M059J (cell line): ENCODE measurements around the gene SPSB2. TPM values are rescaled to one million over a fixed set of nuclear protein-coding genes. Genes with fewer than 3 reads are reported as not detected.

Experiments used
- DNase-seq: peaks from one replicate; pipeline ENCODE4 v3.0.0-alpha.2; 2012; ENCODE audit warnings: low read depth
- total RNA-seq: library from RNA; depleted of rRNA; stranded (reverse); fragments of >200 nt; shearing (Covaris generic); gene quantifications from 2 replicates; pipeline ENCODE4 v1.2.3, GENCODE V29; 2014

SPSB2 gene
- total RNA-seq, 1 experiment from 2014 or later, result 7.7 TPM

- peak; percentile 99 for DNase-seq
Measured at GRCh38 chr12:6851921-6852650, 21.0 kb downstream of the SPSB2 start, which contains the start of gene USP5. TSS of gene USP5 (plus strand) at chr12:6852150. CDS start at chr12:6852180, 30 bp downstream.

DNA sequence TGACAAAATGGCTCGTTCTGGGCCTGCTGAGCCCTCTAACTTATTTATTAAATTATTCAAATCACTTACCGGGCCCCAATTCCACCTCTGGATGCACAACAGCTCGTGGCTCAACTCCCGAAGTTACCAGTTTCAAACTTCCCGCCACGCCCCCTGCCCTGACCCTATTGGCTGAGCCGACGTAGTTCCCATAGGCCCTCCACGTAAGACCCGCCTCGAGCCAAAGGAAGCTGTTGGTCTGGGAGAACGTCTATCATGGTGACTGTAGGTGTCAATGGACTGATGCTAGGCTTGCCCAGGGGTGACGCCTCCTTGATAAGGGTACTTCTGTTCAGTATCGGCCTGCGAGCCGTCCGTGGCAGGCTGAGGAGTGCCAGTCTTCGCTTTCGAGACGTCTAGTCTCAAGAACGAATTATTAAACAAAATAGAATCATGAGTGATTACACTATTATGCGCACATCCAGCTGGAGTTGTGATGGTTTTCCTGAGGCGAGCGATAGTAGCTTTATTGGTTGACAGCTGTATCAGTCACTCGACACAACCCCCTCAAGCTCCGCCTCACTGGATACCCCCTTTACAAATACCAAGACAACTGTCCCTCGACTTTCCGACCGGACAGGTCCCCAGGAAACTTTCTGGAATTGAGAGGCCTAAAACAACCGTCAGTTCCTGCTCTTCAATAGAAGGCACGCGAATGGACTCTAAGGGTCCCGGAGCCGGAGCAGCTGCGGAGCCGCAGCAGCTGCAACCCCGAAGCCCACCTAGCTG lies 21.8 kb downstream of the SPSB2 start, which contains the start of gene CDCA3:
CDCA3 (minus strand) TSS at position 134 of the 768 bp plus-strand sequence. CDS start 334 bp downstream, outside the sequence.
- DNase-seq, result peak; percentile 99

GRCh38 chr12:6850796-6851152 lies 22.3 kb downstream of the SPSB2 start:
- no peak for DNase-seq

GRCh38 chr12:6849976-6850560 lies 23.0 kb downstream of the SPSB2 start:
- no peak for DNase-seq

DNA sequence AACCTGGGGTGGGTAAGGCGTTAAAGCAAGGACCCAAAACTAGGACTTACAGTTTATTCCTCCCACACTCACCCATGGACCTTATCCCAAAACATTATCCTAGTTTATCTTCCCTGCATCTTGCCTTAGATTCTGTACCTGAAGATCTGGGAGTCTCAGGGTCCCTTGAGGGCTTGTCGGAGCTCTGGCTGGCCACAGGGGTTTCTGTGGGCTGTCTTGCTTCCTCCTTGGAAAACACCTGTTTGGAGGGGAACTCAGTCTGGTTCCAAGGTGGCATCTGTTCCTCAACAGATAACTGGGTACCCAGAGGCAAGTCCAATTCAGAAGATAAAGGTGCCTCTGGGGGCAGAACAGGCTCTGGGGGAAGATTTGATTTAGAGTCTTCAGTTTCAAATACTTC lies 23.7 kb downstream of the SPSB2 start:
- DNase-seq, result no peak

DNA sequence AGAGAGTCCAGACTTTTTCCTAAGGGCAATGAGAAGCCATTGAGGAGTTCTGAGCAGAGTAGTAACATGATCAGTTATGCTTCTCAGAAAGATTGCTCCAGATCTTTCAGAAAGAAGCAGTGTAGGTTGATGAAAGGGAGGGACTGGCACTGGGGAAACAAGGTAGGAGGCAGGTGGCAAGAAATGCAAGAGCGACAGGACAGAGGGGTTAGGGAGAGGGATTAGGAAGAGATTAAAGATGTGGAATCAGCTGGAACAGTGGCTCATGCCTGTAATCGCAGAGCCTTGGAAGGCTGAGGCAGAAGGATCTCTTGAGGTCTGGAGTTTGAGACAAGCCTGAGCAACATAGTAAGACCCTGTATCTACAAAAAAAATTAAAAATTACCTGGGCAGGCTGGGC lies 25.4 kb downstream of the SPSB2 start:
- DNase-seq, result no peak

GRCh38 chr12:6846316-6846869 lies 26.7 kb downstream of the SPSB2 start:
- DNase-seq, result no peak

GRCh38 chr12:6845395-6845794 lies 27.7 kb downstream of the SPSB2 start:
- no peak for DNase-seq

- peak; percentile 6 for DNase-seq
Measured at GRCh38 chr12:6843118-6843902, 29.8 kb downstream of the SPSB2 start.

DNA sequence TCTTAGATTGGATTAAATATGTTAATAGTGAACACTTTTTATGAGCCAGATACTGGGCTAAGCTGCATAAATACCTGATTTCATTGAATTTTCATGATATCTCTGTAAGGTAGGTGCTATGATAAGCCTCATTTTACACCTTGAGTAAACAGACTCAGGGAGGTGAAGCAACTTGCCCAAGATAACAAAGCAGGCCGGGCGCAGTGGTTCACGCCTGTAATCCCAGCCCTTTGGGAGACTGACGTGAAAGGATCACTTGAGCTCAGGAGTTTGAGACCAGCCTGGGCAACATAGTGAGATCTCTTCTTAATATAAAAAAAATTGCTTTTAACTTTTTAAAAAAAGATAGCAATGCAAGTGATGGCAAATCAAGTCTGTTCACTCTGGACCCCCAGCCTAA lies 31.0 kb downstream of the SPSB2 start:
- DNase-seq, result no peak

GRCh38 chr12:6840761-6841515 lies 32.2 kb downstream of the SPSB2 start, which contains the start of gene GNB3:
TSS of gene GNB3 (plus strand) at chr12:6840925. CDS start at chr12:6841288, 363 bp downstream.
- DNase-seq, result no peak

DNA sequence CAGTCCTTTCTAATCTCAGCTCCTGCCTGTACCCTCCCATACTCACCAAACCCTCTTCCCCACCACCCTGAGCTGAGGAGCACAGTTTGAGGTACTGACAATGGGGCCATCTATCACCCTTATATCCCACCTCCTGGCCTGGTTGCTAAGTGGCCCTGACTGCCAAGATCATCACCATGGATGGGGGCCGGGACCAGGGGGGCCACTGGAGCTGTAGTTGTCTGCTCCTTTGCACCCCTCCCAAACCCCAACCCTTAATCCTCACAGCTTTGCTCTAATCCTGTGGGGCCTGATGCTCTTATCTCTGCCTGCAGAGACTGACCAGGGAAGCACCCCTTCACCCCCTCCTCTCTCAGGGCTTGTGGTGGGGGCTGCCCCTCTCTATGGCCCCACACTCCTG lies 32.8 kb downstream of the SPSB2 start:
- no peak for DNase-seq

GRCh38 chr12:6839482-6840201 lies 33.5 kb downstream of the SPSB2 start:
- no peak for DNase-seq

GRCh38 chr12:6838854-6839253 lies 34.2 kb downstream of the SPSB2 start:
- DNase-seq, result no peak

GRCh38 chr12:6837370-6838060 lies 35.6 kb downstream of the SPSB2 start:
- no peak for DNase-seq

GRCh38 chr12:6836851-6837250 lies 36.3 kb downstream of the SPSB2 start:
- no peak for DNase-seq

- no peak for DNase-seq
Measured at GRCh38 chr12:6834873-6835272, 38.2 kb downstream of the SPSB2 start.

DNA sequence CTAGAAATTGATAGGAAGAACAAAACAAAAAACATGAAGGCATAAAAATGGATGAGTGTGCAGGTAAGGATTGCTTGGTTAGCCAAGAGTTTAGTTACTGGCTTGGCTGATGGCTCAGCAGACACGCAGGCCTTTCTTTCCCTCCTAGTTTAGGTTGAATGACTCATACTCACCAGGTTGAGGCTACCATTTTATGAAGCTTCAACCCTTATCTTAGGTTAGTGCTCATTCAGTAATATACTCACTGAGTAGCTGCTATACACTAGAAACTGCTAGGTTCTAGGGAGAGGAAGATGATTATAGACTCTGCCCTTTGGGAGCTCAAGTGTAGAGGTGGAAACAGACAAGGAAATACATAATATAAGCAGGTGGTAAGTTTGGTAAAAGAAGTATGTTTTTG lies 38.8 kb downstream of the SPSB2 start:
- DNase-seq, result no peak

DNA sequence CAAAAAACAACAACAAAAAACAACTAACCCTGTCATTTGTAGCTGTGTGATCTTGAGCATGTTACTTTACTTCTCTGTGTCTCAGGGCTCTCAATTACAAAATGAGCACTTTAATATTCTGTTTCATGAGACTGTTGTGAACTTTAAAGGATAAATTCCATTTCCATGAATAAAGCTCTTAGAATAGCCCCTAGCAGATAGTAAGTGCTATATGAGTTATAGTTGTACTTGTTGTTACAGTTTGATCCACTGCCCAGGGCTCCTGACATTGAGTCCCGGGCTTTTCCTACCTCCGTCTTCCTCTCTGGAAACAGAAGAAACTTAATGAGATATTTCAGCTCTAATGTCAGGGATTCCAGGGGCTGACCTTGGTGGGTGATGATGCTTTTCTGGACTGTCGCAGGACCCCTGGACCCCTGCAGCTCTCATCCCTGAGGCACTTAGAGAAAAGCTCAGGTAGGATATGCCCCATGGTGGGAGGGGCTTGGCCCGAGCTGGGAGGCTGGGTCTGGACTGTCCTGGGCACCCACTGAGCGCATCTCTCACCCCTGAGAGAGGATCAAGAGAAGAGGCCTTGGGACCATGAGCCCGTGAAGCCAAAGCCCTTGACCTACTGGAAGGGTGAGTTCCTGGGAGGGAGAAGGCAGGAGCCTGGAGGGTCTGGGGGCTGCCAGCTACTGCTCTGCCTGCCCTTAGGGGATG lies 39.8 kb downstream of the SPSB2 start:
- no peak for DNase-seq
